Measurements from ENCODE around the gene FOXD1.
"Not testable (repeated sequence)": the region's sequence is repeated elsewhere in the genome, so short reads cannot be mapped to it uniquely, and the experiment has no call there.

The FOXD1 gene

DNA sequence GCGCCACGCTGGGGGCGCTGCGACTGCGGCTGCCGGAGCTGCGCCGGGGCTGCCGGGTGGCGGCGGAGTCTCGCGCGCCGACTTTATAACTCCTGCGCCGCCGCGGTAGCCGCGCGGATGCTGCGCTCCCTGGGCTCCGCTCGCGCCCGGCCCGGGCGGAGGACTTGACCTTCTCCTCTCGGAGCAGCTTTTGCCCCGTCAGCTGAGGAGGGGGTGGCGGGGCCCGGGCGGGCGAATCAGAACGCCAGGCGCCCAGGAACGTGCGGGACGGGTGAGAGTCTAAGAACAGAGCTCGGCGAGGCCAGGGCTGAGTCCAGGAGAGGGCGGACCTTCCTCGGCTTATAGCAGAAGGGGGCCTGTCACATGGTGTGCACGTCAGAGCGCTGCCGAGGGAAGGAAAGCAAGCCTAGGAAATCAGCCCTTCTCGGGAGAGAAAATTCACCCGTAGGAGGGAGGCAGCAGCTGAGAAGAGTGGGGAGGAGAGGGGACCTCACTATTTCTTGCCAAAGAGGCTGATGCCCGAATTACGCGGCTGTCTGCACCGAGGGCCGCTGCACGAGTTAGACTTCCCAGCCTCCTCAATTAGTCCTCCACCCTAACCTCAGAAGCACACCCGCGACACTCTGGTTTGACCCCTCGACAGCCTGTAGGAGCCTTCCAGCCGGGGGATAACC, at the start of gene FOXD1:
Gene FOXD1 (minus strand): TSS at position 315 of the 674 bp plus-strand sequence. CDS start 415 bp downstream, outside the sequence.
- DNase-seq = peak; percentile 47

- no peak for DNase-seq
These were observed 49.0 kb upstream of the FOXD1 start for GRCh38 chr5:73497497-73498056.

DNA sequence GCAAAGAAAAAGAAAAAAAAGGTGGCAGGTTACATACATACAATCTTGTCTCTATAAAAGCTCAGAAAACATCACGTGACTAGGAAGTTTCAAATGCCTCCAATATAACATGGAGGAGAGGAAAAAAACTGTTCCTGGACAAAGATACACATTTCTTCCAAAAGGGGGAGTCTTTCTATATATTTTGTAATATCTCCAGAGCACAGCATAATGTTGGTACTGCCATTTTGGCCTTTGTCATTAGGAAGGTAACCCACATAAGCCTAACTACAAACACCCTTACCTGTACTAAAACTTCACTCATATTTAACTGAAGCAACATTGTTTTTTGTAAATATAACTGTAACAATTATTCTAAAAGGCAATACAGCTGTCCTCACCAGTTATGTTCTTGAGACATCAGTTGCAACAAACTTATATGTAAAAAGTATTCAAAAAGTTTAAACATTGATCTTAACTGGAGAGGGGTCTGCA, 48.4 kb upstream of the FOXD1 start:
- DNase-seq = peak; percentile 57

GRCh38 chr5:73495772-73496335, 47.3 kb upstream of the FOXD1 start:
- DNase-seq = no peak

DNA sequence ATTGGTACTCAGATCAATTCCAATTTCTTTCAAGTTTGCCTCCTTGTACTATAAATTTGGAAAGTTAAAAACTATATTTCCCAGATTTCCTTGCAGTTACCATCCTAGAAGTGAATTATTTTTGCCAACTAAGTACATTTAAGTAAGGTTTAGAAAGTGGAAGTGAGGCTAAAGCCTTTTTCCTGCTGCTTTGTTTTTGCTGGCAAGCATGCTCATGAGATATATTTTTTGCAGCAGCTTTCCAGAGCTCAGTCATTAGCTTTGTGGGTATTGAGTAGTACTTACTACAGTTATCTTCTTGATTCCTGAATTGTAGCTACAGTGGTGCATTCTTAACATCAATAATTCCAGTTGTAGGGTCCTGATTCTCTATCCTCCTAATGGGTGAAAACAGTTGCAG, 46.1 kb upstream of the FOXD1 start:
- DNase-seq = no peak

- DNase-seq = no peak
These were observed 44.8 kb upstream of the FOXD1 start for GRCh38 chr5:73493421-73493820.

DNA sequence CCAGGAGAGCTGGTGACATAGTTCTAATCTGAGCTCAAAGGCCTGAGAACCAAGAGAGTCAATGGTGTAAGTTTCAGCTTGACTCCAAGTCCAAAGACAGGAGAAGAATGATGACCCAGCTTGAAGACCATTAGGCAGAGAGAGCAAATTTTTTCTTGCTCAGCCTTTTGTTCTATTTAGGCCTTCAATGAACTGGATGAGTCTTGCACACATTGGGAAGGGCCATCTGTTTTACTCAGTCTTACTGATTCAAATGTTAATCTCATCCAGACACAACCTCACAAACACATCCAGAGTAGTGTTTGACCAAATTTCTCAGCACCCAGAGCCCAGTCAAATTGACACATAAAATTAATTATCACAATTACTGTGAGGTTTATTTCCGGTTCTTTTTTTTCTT, 42.6 kb upstream of the FOXD1 start:
- no peak for DNase-seq

- no peak for DNase-seq
These were observed 41.5 kb upstream of the FOXD1 start for GRCh38 chr5:73490088-73490487.

- DNase-seq = no peak
These were observed 40.2 kb upstream of the FOXD1 start for GRCh38 chr5:73488806-73489205.

GRCh38 chr5:73487815-73488214, 39.2 kb upstream of the FOXD1 start:
- no peak for DNase-seq

DNA sequence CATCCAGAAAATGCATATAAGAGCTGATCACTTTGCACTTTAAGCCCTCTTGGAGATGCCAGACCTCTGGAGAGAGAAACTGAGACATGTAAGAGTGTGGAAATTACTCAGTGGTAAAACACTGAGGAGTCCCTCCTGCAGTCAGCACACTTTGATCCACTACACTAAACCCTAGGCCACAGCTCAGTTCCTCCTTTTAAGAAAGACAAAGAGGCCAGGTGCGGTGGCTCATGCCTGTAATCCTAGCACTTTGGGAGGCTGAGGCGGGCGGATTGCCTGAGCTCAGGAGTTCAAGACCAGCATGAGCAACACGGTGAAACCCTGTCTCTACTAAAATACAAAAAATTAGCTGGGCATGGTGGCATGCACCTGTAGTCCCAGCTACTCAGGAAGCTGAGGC, 38.7 kb upstream of the FOXD1 start:
- not testable (repeated sequence) for DNase-seq

GRCh38 chr5:73486119-73486899, 37.7 kb upstream of the FOXD1 start:
- no peak for DNase-seq

- no peak for DNase-seq
These were observed 37.1 kb upstream of the FOXD1 start for GRCh38 chr5:73485715-73486114.

DNA sequence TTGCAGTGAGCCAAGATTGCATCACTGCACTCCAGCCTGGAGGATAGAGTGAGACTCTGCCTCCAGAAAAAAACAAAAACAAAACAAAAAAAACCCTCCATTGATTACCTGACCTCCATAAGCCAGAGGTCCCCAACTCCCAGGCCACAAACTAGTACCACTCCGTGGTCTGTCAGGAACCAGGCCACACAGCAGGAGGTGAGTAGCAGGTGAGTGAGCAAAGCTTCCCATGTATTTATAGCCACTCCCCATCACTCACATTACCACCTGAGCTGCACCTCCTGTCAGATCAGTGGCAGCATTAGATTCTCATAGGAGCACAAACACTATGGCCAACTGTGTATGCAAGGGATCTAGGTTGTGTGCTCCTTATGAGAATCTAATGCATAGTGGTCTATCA, 35.9 kb upstream of the FOXD1 start:
- DNase-seq = no peak

DNA sequence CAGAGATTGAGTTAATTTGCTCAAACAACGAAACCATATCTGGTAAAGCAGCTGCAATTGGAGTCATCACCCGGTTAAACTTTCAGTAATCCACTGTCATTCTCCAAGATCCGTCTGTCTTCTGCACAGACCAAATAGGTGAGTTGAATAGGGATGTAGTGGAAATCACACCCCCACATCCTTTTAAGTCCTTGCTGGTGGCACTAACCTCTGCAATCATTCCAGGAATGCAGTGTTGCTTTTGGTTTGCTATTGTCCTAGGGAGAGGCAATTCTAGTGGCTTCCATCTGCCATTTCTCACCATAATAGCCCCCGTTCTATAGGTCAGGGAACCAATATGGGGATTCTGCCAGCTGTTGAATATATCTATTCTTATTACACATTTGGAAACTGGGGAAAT, 35.1 kb upstream of the FOXD1 start:
- DNase-seq = no peak

DNA sequence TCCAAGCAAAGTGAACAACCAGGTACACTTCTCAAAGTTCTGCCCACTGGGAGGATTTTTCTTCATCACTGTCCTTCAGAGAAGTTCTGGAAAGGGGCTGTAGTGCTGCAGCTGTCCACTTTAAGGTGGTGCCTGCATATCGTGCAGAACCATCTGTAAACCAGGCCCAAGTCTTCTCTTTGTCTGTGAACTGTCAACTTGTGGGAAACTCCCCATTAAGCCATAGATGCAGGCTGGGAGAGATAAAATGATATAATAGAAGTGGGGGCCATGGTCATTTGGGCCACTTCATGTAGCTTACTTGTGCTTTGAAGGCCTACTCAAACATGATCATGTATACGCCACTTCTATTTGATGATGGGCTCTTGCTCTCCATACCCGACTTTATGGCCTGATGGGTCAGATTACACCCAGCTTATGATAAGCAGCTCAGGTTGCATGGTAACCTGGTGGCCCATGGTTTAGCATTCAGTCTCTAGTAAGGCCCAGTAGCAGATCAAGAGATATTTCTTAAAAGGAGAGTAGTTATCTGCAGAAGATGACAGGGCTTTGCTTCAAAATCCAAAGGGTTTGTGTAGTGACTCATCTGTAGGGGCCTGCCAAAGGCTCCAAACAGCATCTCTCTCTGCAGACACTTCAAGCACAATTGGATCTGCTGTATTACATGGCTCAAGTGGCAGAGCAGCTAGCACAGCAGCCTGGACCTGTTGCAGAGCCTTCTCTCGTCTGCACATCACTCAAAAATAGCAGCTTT, 34.0 kb upstream of the FOXD1 start:
- no peak for DNase-seq

- no peak for DNase-seq
These were observed 31.9 kb upstream of the FOXD1 start for GRCh38 chr5:73480500-73480899.

DNA sequence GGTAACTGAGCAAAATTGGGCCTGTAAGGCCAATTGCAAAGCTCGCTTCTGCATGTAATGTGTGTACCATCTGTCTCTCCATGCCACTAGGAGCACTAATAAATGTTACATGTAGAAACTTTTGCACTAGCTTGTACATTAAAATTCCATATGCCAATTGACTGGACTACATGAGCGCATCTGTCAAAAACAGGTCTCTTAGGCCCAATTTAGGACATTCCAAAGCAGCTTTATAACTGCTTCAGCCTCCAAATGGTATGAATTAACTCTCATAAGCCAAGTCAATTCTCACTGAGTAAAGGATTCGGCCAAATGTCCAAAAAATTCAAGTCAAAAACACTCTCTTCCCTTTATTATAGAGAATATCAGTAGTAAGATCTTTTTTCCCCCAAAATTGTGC, 23.5 kb upstream of the FOXD1 start:
- DNase-seq = no peak

DNA sequence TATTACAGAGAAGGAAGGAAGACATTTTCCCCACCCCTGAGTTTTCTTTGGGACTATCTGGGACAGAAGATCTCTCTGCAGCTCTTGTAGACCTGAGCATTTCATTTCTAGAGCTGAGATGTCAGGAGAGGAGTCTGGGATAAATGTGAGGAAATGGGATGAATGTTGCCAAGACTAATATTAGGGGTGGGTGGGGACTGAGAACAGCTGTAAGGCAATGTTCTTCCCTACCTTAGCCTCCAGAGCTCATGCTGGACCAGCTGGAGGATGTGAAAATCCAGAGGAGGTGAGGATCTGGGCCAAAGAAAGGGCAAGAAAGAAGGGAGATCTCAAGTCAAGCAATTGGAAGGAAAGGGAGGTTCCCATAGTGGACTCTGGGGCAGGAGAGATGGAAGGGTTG, 23.1 kb upstream of the FOXD1 start:
- DNase-seq = no peak

- DNase-seq = no peak
These were observed 21.3 kb upstream of the FOXD1 start for GRCh38 chr5:73469878-73470277.

DNA sequence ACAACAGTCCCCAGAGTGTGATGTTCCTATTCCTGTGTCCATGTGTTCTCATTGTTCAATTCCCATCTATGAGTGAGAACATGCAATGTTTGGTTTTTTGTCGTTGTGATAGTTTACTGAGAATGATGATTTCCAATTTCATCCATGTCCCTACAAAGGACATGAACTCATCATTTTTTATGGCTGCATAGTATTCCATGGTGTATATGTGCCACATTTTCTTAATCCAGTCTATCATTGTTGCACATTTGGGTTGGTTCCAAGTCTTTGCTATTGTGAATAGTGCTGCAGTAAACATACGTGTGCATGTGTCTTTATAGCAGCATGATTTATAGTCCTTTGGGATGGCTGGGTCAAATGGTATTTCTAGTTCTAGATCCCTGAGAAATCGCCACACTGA, 20.1 kb upstream of the FOXD1 start:
- not testable (repeated sequence) for DNase-seq

- DNase-seq = no peak
These were observed 15.6 kb upstream of the FOXD1 start for GRCh38 chr5:73464016-73464745.

All from NCI-H1048 (cell line).